H9 (cell line): ENCODE data around the gene AFAP1. TPM values are rescaled to one million over a fixed set of nuclear protein-coding genes. Genes with fewer than 3 reads are reported as not detected.

Experiments
- DNase-seq: peaks from one replicate; pipeline ENCODE4 v3.0.0-alpha.2; 2017
- H2AFZ ChIP-seq: one replicate; pipeline ENCODE4 v1.6.1; 2013; ENCODE audit warnings: mild to moderate bottlenecking, low read length, control low read depth, moderate library complexity
- H2AK5ac ChIP-seq: 2 replicates; pipeline ENCODE4 v1.6.1; 2013; ENCODE audit warnings: low read length, control low read depth, mixed read lengths; ENCODE audit not compliant: insufficient read length
- H2BK120ac ChIP-seq: one replicate; pipeline ENCODE4 v1.6.1; 2013; ENCODE audit warnings: low read depth, mild to moderate bottlenecking, low read length, control low read depth, inconsistent platforms; ENCODE audit not compliant: poor library complexity, severe bottlenecking
- H2BK12ac ChIP-seq: 2 replicates; pipeline ENCODE4 v1.6.1; 2013; ENCODE audit warnings: low read length, control low read depth, mixed read lengths, low read depth; ENCODE audit not compliant: insufficient read length
- H2BK15ac ChIP-seq: 2 replicates; pipeline ENCODE4 v1.6.1; 2013; ENCODE audit warnings: low read depth, low read length, control low read depth
- H2BK20ac ChIP-seq: one replicate; pipeline ENCODE4 v1.6.1; 2013; ENCODE audit warnings: low read depth, mild to moderate bottlenecking, low read length, control low read depth, inconsistent platforms; ENCODE audit not compliant: poor library complexity, severe bottlenecking
- H2BK5ac ChIP-seq: 2 replicates; pipeline ENCODE4 v1.6.1; 2013; ENCODE audit warnings: low read length, control low read depth, mixed read lengths; ENCODE audit not compliant: insufficient read length
- H3K14ac ChIP-seq: 2 replicates; pipeline ENCODE4 v1.6.1; 2013; ENCODE audit warnings: low read length, control low read depth; ENCODE audit not compliant: insufficient read depth
- H3K18ac ChIP-seq: 2 replicates; pipeline ENCODE4 v1.6.1; 2013; ENCODE audit warnings: low read depth, mild to moderate bottlenecking, mixed read lengths, low read length, control low read depth; ENCODE audit not compliant: insufficient read length
- H3K23ac ChIP-seq: 2 replicates; pipeline ENCODE4 v1.6.1; 2013; ENCODE audit warnings: low read length, control low read depth, mixed read lengths, low read depth; ENCODE audit not compliant: insufficient read length
- H3K23me2 ChIP-seq: 2 replicates; pipeline ENCODE4 v1.6.1; 2013; ENCODE audit warnings: low read depth, mild to moderate bottlenecking, mixed read lengths, low read length, control low read depth; ENCODE audit not compliant: insufficient read length, poor library complexity, severe bottlenecking
- H3K27ac ChIP-seq: 2 replicates; pipeline ENCODE4 v1.5.1; 2013; ENCODE audit warnings: low read length, control low read depth, mixed read lengths, low read depth; ENCODE audit not compliant: insufficient read length
- H3K27me3 ChIP-seq: 2 replicates; pipeline ENCODE4 v1.6.1; 2013; ENCODE audit warnings: low read length, control low read depth, inconsistent platforms; ENCODE audit not compliant: insufficient read depth
- H3K4ac ChIP-seq: 2 replicates; pipeline ENCODE4 v1.6.1; 2013; ENCODE audit warnings: low read depth, mild to moderate bottlenecking, control low read depth, inconsistent platforms, low read length, moderate library complexity
- H3K4me1 ChIP-seq: 2 replicates; pipeline ENCODE4 v1.6.1; 2013; ENCODE audit warnings: low read length, control low read depth, inconsistent platforms; ENCODE audit not compliant: insufficient read depth
- H3K4me2 ChIP-seq: 2 replicates; pipeline ENCODE4 v1.6.1; 2013; ENCODE audit warnings: low read length, control low read depth, mixed read lengths; ENCODE audit not compliant: insufficient read length, insufficient read depth
- H3K56ac ChIP-seq: 2 replicates; pipeline ENCODE4 v1.6.1; 2013; ENCODE audit warnings: low read depth, mild to moderate bottlenecking, mixed read lengths, low read length, control low read depth; ENCODE audit not compliant: insufficient read length
- H3K79me1 ChIP-seq: 2 replicates; pipeline ENCODE4 v1.6.1; 2013; ENCODE audit warnings: low read depth, mild to moderate bottlenecking, moderate library complexity, low read length, control low read depth, inconsistent platforms; ENCODE audit not compliant: insufficient read depth, poor library complexity, severe bottlenecking
- H3K79me2 ChIP-seq: 2 replicates; pipeline ENCODE4 v1.6.1; 2013; ENCODE audit warnings: low read length, control low read depth, inconsistent platforms; ENCODE audit not compliant: insufficient read depth
- H3K9ac ChIP-seq: 2 replicates; pipeline ENCODE4 v1.6.1; 2013; ENCODE audit warnings: low read length, control low read depth, mixed read lengths; ENCODE audit not compliant: insufficient read length; ENCODE audit errors: extremely low read depth
- H3K9me3 ChIP-seq: one replicate; pipeline ENCODE4 v1.6.1; 2013; ENCODE audit warnings: low read depth, low read length, inconsistent platforms; ENCODE audit not compliant: control insufficient read depth
- H3T11ph ChIP-seq: one replicate; pipeline ENCODE4 v1.6.1; 2013; ENCODE audit warnings: mild to moderate bottlenecking, low read length, control low read depth, inconsistent platforms
- H4K20me1 ChIP-seq: one replicate; pipeline ENCODE4 v1.6.1; 2013; ENCODE audit not compliant: control insufficient read depth, insufficient read length, insufficient read depth
- H4K5ac ChIP-seq: 2 replicates; pipeline ENCODE4 v1.6.1; 2013; ENCODE audit warnings: low read depth, mild to moderate bottlenecking, mixed read lengths, low read length, control low read depth; ENCODE audit not compliant: insufficient read length
- H4K8ac ChIP-seq: replicated peaks from 2 replicates; pipeline ENCODE4 v1.6.1; 2013; ENCODE audit warnings: low read length, control low read depth, mixed read lengths, low read depth; ENCODE audit not compliant: insufficient read length
- H4K91ac ChIP-seq: 2 replicates; pipeline ENCODE4 v1.6.1; 2013; ENCODE audit warnings: low read depth, mild to moderate bottlenecking, moderate library complexity, mixed read lengths, low read length, control low read depth; ENCODE audit not compliant: insufficient read length
- H3K27ac Mint-ChIP-seq, 3 experiments: 2 replicates in 2 of 3; 3 replicates in 1 of 3; pipeline ENCODE4 v1.8.0; 2020 to 2021; ENCODE audit warnings: mixed read lengths in 3 of 3, mild to moderate bottlenecking in 1 of 3, moderate library complexity in 1 of 3
- H3K27me3 Mint-ChIP-seq: 2 replicates; pipeline ENCODE4 v1.8.0; 2021; ENCODE audit warnings: low read depth, mild to moderate bottlenecking, moderate library complexity, mixed read lengths
- H3K36me3 Mint-ChIP-seq, 3 experiments: 2 replicates in 2 of 3; 3 replicates in 1 of 3; pipeline ENCODE4 v1.8.0; 2020 to 2021; ENCODE audit warnings: low read depth in 3 of 3, mixed read lengths in 3 of 3; ENCODE audit not compliant: insufficient read depth in 1 of 3
- H3K4me1 Mint-ChIP-seq, 2 experiments: 2 replicates each; pipeline ENCODE4 v1.8.0; 2020; ENCODE audit warnings: mixed read lengths in 2 of 2
- H3K4me3 Mint-ChIP-seq, 2 experiments: 2 replicates in 1 of 2; 3 replicates in 1 of 2; pipeline ENCODE4 v1.8.0; 2020 to 2021; ENCODE audit warnings: mild to moderate bottlenecking in 2 of 2, mixed read lengths in 2 of 2, moderate library complexity in 1 of 2
- H3K9me3 Mint-ChIP-seq, 2 experiments: 2 replicates in 1 of 2; 3 replicates in 1 of 2; pipeline ENCODE4 v1.8.0; 2020; ENCODE audit warnings: mild to moderate bottlenecking in 2 of 2, mixed read lengths in 2 of 2, moderate library complexity in 1 of 2
- WGBS: extraction: QIAGEN DNeasy Blood & Tissue Kit; methylation state at CpG from one replicate; pipeline ENCODE4 v1.1.7; 2013; ENCODE audit warnings: missing lambda C conversion rate, low lambda C conversion rate, mixed read lengths; ENCODE audit not compliant: insufficient read length; ENCODE audit errors: extremely low coverage; 5-methylcytosine and 5-hydroxymethylcytosine counted together
- total RNA-seq: library from RNA; stranded (reverse); gene quantifications from 2 replicates; pipeline ENCODE4 v1.2.1, GENCODE V29; 2021
- TF ChIP-seq, protein P1 (sequence below): fragments of 200-600 bp; sonication (generic); conservative IDR thresholded peaks from 3 replicates; pipeline ENCODE4 v1.8.0; 2021; ENCODE audit warnings: antibody characterized with exemption, mild to moderate bottlenecking

AFAP1 gene
- total RNA-seq, 1 experiment from 2014 or later: 6.5 TPM

DNA sequence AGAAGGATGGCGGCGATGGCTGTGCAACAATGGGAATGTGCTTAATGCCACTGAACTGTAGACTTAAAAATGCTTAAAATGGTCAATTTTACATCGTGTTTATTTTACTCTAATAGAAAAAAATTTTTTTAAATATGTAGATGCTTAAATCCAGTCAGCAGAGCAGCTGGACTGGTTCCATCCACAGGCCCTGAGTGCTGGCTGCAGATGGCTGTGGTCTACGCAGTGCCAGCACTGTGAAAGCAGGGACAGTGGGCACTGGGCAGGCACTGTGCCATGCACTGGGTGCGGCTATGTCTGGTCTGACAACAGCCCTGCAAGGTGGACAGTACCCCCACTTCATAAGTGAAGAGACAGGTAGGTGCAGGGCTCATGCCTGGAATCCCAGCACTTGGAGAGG, 175.2 kb downstream of the AFAP1 start:
- H4K8ac ChIP-seq: no peak overlapping the region
- no peaks in the 10 kb centered on the region for H3K9me3 Mint-ChIP-seq
- H2AFZ ChIP-seq: no peak overlapping the region
- H3K23me2 ChIP-seq: no peaks in the 10 kb centered on the region
- no peak overlapping the region for H3K23ac ChIP-seq
- H3K4me1 ChIP-seq: no peaks in the 10 kb centered on the region
- H2BK120ac ChIP-seq: no peak overlapping the region
- no peaks in the 10 kb centered on the region for H3K9me3 ChIP-seq
- H2BK20ac ChIP-seq: no peak overlapping the region
- H2BK12ac ChIP-seq: no peak overlapping the region
- no peak overlapping the region for H3K14ac ChIP-seq
- H3K79me1 ChIP-seq: no peaks in the 10 kb centered on the region
- peaks cover 0 to 4% (median 4%) of the 10 kb centered on the region in 3 experiments; a peak in 2 of 7 replicates for H3K36me3 Mint-ChIP-seq
- no peak overlapping the region for H3K56ac ChIP-seq
- no peak overlapping the region for H3T11ph ChIP-seq
- TF ChIP-seq, protein P1, sequence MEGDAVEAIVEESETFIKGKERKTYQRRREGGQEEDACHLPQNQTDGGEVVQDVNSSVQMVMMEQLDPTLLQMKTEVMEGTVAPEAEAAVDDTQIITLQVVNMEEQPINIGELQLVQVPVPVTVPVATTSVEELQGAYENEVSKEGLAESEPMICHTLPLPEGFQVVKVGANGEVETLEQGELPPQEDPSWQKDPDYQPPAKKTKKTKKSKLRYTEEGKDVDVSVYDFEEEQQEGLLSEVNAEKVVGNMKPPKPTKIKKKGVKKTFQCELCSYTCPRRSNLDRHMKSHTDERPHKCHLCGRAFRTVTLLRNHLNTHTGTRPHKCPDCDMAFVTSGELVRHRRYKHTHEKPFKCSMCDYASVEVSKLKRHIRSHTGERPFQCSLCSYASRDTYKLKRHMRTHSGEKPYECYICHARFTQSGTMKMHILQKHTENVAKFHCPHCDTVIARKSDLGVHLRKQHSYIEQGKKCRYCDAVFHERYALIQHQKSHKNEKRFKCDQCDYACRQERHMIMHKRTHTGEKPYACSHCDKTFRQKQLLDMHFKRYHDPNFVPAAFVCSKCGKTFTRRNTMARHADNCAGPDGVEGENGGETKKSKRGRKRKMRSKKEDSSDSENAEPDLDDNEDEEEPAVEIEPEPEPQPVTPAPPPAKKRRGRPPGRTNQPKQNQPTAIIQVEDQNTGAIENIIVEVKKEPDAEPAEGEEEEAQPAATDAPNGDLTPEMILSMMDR: no peak
- no peaks in the 10 kb centered on the region for H3K27me3 Mint-ChIP-seq
- H4K5ac ChIP-seq: no peak overlapping the region
- no peak overlapping the region for H3K9ac ChIP-seq
- whole genome bisulfite sequencing: no CpG with 5 or more reads among the region's 5 CpGs
- H2BK5ac ChIP-seq: no peak overlapping the region
- H3K4me2 ChIP-seq: no peak overlapping the region
- no peak overlapping the region for H3K27ac Mint-ChIP-seq
- H3K4me3 Mint-ChIP-seq: no peak overlapping the region
- no peak overlapping the region for H2BK15ac ChIP-seq
- H2AK5ac ChIP-seq: no peak overlapping the region
- H4K91ac ChIP-seq: no peak overlapping the region
- no peak overlapping the region for H3K27ac ChIP-seq
- no peak overlapping the region for H3K18ac ChIP-seq
- DNase-seq: no peak
- no peaks in the 10 kb centered on the region for H4K20me1 ChIP-seq
- peaks cover 10 to 16% of the 10 kb centered on the region in 2 experiments for H3K4me1 Mint-ChIP-seq
- H3K4ac ChIP-seq: no peak overlapping the region
- H3K27me3 ChIP-seq: no peaks in the 10 kb centered on the region
- no peaks in the 10 kb centered on the region for H3K79me2 ChIP-seq
